ENCODE measurements around the gene TRAF4.
A peak's percentile ranks its signal among the peaks of the same experiment; 100 is the strongest.
"Not testable (repeated sequence)": the region's sequence is repeated elsewhere in the genome, so short reads cannot be mapped to it uniquely, and the experiment has no call there.

TRAF4 gene

DNA sequence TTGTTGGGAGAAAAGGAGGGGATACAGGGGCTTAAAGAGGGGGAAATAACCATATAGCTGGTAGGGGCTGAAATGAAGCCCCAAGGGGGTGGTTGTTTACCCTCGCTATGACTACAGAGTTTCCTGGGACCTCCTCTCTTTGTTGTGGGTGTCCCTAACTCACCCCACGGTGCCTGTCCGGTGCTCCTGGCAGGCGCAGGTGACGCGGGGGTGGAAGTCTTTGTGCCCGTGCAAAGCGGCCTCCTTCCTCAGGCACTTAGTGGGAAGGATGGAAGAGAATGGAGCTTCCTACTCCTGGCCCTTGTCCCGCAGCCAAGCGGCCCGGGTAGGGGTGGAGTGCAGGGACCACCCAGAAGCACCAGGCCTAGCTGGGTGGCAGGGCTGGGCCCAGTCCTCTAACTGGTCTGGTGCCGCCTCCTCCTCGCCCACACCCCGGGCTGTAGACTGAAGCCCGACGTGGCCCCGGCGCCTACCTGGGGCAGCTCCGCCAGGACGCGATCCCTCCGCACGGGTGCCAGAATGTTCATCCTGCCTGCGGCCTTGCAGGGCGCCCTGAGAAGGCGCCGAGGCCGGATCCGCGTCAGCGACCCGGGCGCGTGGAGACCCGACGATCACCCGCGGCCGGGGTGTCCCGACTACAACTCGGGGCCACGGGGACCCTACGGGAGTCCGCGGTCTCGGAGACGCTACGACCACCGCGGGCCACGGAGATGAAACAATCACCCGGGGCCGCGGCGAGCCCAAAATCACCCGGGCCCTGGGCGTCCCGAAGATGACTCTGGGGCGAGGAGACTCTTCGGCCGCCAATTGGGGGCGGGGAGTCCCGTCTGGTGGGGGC is 26.9 kb upstream of the TRAF4 start:
- no peak for DNase-seq

DNA sequence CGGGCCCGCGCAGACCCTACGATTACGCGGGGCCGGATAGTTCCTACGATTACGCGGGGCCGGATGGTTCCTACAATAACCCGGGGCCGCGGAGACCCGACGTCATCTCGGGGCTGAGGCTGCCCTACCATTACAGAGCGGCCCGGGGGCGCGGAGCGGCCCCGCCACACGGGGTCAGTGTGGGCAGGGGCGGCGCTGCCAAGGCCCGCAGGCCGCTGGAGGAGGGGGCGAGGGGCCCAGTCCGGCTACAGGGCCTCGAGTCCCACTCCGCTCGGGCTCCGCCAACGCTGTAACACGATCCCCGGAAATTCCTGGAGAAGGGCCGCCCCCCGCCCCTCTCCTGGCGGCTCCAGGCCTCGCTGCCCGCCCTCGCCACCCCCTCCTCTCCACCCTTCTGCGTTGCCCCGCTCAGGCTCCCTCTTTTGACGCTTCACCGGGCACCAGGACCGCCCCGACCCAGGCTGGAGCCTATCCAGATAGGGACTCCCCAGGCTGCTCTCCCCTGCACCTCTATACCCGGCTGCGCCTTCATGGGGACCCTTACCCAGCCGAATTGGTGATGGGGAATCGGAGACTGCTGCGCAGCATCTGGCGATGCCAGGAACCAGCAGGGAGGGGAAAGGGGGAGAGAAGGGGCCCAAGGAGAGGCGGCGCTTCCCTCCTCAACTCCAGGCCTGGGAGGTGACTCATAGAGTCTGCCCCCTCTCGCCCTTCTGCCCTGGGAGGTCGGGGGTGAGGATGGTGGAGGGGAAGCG is 26.1 kb upstream of the TRAF4 start, which contains the start of gene RAB34:
RAB34 (minus strand) TSS at position 291 of the 755 bp plus-strand sequence. CDS start 602 bp downstream, outside the sequence.
- DNase-seq, result no peak

GRCh38 chr17:28718333-28719020 is 25.3 kb upstream of the TRAF4 start:
- DNase-seq, result no peak

- DNase-seq, result no peak
Observed at GRCh38 chr17:28719021-28719433, 24.8 kb upstream of the TRAF4 start.

GRCh38 chr17:28720247-28720996 is 23.4 kb upstream of the TRAF4 start:
- DNase-seq, result peak; percentile 62

DNA sequence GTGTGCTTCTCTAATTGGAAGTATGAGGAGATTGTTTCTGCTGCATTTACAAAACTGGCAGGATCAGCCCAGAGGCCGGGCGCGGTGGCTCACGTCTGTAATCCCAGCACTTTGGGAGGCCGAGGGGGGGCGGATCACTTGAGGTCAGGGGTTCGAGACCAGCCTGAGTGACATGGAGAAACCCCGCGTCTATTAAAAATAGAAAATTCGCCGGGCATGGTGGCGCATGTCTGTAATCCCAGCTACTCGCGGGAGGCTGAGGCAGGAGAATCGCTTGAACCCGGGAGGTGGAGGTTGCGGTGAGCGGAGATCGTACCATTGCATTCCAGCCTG is 22.8 kb upstream of the TRAF4 start:
- DNase-seq, result not testable (repeated sequence)

- DNase-seq, result no peak
Observed at GRCh38 chr17:28722417-28723158, 21.2 kb upstream of the TRAF4 start.

GRCh38 chr17:28723159-28723835 is 20.5 kb upstream of the TRAF4 start:
- DNase-seq, result no peak

- not testable (repeated sequence) for DNase-seq
Observed at GRCh38 chr17:28723836-28724499, 19.8 kb upstream of the TRAF4 start.

GRCh38 chr17:28724500-28725165 is 19.2 kb upstream of the TRAF4 start:
- DNase-seq, result no peak

DNA sequence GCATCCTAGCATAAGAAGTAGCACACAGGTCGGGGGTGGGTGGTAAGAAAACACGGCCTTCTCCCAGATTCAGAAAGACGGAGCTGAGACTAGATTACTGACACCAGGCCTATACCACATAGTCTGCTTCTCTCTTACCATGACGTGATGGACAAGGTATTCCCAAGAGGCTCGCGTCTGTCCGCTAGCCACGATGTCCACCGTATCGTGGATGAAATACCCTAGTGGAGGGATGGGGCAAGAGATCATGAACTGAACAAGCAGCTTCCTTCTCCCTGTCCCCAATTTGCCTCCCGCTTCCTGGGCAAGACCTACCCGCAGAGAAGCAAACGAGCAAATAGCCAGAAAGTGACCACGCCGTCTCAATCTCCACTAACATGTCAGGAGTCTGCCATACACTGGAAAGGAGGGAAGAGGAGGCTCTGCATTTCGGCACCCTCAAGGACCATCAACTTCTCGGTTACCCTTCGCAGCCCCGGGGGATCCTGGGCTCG is 18.6 kb upstream of the TRAF4 start:
- no peak for DNase-seq

DNA sequence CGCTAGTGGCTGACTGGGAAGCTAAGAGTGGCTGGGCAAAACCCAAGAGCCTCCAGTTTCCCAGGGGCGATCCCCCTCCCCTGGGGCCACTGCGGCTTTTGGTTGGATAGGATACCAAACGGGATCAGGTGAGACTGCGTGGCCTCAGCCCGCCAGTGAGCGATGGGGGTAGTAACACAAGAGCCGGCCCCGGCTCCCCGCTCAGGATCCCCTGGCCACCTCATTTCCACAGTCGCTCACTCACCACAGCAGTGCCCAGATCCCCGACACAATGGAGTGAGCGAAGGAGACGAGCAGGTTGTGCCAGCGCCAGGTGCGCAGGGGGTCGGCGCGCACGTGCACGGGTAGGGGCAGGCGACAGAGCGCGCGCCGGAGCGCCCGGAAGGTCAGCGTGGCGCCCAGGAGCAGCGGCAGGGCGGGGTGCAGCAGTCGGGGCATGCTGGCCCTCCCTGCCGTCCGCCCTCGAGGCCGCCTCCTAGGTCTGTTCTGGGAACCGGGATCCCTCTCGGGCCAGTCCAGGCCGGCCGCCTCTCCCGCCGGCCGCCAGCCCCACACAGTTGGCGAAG is 18.1 kb upstream of the TRAF4 start:
- peak; percentile 77 for DNase-seq

DNA sequence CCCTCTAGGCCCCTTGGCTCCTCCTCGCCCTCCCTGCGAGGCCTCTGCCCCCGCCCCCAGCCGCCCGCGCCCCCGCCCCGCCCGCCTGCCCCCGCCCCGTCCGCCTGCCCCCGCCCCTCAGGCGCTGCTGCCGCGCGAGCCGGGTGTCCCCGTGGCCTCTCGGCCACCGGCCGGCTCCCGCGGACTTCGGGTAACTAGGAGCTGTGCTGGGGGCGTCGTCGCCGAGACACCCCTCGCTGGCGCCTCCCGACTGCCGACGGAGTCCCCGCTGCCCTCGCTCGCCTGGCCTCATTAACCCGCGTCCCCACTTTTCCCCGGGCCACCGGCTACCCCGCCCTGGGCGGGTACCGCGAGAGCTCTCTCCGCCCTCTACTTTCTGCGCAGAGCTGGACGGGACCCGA is 17.6 kb upstream of the TRAF4 start, which contains the start of gene TLCD1:
TLCD1 (minus strand) TSS at position 8 of the 401 bp plus-strand sequence. CDS start 136 bp downstream, outside the sequence.
- peak; percentile 80 for DNase-seq

DNA sequence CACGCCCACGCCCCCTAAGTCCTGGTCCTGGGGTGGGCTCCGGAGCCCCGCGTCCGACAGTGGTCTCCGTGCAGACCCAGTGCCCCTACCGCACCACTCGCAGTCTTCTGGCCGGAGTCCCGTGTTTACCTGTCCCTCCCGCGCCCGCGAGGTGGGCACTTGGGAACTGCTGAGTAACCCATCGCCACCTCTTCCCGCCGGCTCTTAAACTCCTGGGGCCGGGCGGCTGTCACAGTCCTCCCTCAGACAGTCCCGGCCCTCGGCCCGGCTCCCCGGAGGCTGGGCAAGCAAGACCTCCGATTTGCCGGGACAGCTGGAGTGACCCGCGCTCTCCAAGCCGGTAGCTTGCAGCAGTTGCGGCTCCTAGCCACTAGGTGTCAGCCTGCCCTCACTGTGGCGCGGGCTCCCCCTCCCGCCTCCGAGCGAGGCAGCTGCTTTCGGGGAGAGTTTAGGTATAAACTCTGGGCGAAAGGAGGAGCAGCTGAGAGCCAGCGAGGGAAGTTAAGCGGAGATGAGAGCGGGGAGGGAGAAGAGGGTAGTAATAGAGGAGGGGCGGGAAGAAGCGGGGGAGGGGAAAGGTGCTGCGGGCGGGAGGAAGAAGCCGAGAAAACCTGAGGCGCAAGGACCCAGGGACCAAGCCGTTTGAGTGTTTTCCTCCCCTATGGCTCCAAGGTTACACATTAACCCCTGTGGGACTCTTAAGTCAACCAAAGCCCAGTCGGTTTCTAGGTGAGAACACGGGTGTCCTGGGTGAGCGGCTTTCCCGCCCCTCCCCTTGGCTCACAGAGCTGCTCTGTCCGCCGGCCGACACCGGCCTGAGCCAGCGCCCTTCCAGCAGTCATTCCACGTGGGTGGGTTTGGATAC is 17.0 kb upstream of the TRAF4 start:
- peak; percentile 96 for DNase-seq

GRCh38 chr17:28728364-28729200 is 15.2 kb upstream of the TRAF4 start, which contains the start of gene NEK8:
Gene NEK8 (plus strand): TSS chr17:28728788. CDS start chr17:28728814, 26 bp downstream.
- DNase-seq, result peak; percentile 97

- no peak for DNase-seq
Observed at GRCh38 chr17:28729950-28730330, 13.9 kb upstream of the TRAF4 start.

DNA sequence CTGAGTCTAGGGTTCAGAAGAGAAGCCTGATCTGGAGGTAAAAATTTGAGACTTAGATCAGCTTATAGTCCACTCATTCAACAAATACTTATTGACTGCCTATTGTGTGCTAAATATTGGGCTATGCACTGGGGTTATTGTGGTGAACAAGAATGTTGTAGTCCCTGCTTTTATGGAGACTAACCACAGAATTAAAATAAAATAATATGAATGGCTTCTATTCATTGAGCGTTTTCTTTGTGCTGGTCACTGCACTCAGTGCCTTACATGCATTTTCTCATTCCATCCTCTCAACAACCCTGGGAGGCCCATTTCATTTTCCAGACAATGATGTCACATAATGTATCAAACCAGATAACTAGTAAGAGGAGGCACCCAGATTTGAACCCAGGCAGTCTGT is 10.5 kb upstream of the TRAF4 start:
- no peak for DNase-seq

Measured in activated CD4-positive, alpha-beta T cell treated with anti-CD3 and anti-CD28 coated beads, Interleukin-2, amount 50 U/mL, for 16 hours (primary cell).